GM13977 (cell line): ENCODE measurements around the gene SERPINA12.
"Not testable (repeated sequence)": the region's sequence is repeated elsewhere in the genome, so short reads cannot be mapped to it uniquely, and the experiment has no call there.

Experiments used
- DNase-seq: peaks from one replicate; pipeline ENCODE4 v3.0.0; 2012; ENCODE audit warnings: low spot score
- in situ Hi-C: fragments of 300-500 bp; cut with MboI; formaldehyde crosslinking; loops from one replicate; pipeline ENCODE4 v1.12.0; 2022; ENCODE audit warnings: low sequenced_read_pairs, low pct_unique_long_range_greater_than_20kb, mixed read lengths, inconsistent platforms; ENCODE audit not compliant: unreplicated experiment
- TF ChIP-seq, protein P1 (sequence below): IDR thresholded peaks from 2 replicates; pipeline ENCODE4 v1.5.1; 2012; ENCODE audit warnings: mild to moderate bottlenecking, control low read depth; ENCODE audit not compliant: insufficient read depth; ENCODE audit errors: extremely low read depth, missing control alignments

The SERPINA12 gene

DNA sequence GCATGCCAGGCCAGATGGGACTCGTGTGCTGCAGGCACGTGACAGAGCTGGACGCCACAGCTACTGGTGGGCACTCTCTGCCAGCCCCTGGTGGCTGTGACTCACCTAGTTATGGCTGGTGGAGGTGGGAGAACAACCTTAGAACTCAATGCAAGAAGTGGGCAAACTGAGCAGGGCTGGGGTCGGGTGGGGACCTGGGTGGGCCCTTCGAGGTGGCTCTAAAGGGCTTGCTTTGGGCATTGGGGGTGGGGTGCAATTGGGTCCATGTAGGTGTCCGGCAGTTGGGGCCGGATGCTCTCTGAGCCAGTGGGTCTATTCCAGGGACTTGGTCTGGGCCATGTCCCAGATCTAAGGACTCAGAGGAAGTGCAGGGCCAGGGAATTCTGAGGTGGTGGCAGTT, 5.1 kb upstream of the SERPINA12 start:
- TF ChIP-seq, protein P1, sequence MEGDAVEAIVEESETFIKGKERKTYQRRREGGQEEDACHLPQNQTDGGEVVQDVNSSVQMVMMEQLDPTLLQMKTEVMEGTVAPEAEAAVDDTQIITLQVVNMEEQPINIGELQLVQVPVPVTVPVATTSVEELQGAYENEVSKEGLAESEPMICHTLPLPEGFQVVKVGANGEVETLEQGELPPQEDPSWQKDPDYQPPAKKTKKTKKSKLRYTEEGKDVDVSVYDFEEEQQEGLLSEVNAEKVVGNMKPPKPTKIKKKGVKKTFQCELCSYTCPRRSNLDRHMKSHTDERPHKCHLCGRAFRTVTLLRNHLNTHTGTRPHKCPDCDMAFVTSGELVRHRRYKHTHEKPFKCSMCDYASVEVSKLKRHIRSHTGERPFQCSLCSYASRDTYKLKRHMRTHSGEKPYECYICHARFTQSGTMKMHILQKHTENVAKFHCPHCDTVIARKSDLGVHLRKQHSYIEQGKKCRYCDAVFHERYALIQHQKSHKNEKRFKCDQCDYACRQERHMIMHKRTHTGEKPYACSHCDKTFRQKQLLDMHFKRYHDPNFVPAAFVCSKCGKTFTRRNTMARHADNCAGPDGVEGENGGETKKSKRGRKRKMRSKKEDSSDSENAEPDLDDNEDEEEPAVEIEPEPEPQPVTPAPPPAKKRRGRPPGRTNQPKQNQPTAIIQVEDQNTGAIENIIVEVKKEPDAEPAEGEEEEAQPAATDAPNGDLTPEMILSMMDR: no peak
- in situ Hi-C loops: no loop called here

DNA sequence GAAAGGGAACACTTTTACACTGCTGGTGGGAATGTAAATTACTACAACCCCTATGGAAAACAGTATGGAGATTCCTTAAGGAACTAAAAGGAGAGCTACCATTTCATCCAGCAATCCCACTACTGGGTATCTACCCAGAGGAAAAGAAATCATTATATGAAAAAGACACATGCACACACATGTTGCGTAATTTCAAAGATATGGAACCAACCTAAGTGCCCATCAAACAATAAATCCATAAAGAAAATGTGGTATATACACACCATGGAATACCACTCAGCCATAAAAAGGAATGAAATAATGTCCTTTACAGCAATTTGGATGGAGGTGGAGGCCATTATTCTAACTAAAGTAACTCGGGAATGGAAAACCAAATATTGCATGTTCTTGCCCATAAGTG, 1.2 kb upstream of the SERPINA12 start:
- in situ Hi-C loops, DNase-seq: not testable (repeated sequence)

More for the DNA sequence above, 5.1 kb upstream of the SERPINA12 start:
- no peak for DNase-seq

DNA sequence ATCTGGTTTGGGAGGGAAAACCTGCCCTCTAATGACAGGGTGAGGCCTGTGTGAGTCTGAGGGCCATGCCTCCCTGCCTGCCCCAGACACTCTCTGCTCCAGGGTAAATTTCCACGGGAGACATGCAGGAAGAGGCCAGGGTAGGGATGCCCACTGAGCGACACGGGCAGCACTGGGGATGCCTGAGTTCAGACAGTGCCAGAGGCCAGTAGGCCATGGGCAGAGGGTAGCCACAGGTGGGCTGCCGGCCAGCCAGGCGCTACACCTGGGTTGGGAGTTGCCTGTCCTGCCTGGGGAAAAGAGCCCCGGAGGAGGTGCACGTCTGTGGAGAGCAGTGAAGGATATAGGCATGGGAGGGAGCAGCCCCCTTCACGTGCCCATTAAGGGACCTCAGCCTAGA, 3.6 kb downstream of the SERPINA12 start:
- DNase-seq: no peak
- in situ Hi-C loops: no loop called here
- TF ChIP-seq, protein P1: no peak

DNA sequence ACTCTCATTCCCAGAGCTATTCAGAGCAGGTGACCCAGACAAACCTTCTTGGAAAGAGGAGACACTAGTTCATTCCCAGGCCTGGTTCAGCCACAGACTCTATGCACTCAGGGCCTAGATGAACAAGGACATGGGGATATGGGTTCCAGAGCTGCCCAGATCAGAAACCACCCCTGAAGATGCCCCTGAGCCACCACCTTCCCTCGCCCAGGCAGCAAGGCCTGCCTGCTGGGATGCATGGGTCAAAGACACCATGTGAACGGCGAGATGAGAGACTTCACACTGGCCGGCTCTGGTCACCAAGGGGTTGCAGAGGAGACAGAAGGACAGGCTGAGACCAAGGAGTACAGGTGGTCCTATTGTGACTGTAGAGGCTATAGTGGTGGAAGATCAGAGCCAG, 4.1 kb downstream of the SERPINA12 start:
- in situ Hi-C loops: no loop called here
- DNase-seq: no peak
- TF ChIP-seq, protein P1: no peak

DNA sequence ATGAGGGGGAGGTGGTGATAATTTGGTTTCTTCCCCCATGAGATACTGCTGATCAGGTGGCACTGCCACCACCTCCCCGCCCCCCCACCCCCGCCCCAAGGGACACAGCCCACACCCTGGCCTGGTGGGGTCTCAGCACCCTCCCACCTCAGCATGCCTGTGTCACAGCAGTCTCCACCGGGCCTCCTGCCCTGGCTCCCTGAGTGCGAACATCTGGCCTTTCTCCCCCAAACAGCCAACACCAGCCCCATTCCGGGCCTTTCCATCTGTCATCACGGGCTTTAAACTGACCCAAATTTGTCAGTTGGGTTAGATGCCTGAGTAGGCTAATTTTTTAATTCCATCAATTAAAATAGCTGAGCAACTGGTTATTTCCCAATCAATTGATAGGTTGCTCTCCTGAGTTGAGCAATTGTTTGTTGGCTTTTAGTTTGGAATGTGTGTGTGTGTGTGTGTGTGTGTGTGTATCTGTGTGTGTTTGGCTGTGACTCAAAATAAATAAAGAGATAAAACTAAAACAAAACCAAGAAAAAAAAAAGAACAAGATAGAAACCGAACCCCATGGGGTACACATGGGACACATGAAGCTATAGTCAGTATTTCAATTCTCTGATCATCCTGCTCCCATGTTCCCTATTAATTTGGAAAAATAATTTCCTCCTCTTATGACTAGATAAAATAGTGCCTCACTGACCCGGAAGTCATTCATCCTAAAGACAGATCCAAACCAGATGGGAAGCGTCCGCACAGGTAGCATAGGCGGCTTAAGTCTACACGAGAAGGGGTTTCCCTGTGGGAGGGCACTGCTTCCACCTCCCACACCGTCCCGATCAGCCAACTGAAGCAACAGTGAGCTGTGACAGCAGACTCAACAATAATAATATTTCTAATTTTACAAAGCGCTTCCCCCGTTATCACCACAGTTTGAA, 7.4 kb downstream of the SERPINA12 start:
- TF ChIP-seq, protein P1: no peak
- in situ Hi-C loops: no loop called here
- DNase-seq: no peak

DNA sequence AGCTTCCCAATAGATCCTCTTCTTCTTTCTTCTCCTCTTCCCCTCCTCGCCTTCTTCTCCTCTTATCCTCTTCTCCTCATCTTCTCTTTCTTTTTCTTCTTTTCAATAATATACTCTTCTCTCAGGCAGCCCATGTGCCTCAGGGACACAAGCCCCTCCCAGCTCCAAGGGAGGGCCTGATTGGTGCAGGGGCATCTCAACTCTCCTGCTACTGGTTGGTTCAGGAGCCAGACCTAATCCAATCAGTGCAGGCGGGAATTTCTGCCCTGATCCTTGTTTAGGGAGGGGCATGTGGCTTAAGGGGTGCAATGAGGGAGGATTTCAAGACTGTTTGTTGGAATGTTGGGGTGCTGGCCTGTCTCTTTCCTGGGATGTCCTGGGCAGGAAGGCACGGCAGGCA, 9.0 kb downstream of the SERPINA12 start:
- in situ Hi-C loops: no loop called here
- DNase-seq: no peak
- TF ChIP-seq, protein P1: no peak

DNA sequence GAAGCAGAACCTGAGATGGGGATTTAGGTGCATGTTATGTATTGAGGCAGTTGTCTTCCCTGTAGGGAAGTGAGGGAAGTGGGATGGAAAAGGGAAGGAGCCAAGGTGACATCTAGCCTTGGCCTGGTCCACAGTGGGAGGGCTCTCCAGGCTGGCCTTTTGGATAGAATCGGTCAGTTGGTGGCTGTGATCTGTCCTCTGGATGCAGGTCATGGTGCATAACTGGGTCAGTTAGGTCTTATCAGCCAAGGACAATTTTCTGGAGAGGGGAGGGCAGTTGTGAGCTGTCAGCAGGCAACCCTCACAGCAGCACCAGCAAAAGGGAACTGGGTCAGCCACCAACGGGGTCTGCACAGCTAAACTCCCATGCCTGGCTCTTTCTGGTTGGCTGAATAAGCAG, 9.6 kb downstream of the SERPINA12 start:
- DNase-seq: no peak
- in situ Hi-C loops: no loop called here
- TF ChIP-seq, protein P1: no peak
